Astrocyte of the spinal cord (primary cell): ENCODE data around the gene TCAP.

Source experiments
- DNase-seq: peaks from one replicate; pipeline ENCODE4 v3.0.0; 2011; ENCODE audit warnings: low read depth, low spot score
- H3K4me3 ChIP-seq: 2 replicates; pipeline ENCODE4 v1.5.1; 2011; ENCODE audit warnings: low read depth, mild to moderate bottlenecking, low read length, moderate library complexity
- in situ Hi-C: cut with HindIII; loops from 2 replicates; pipeline ENCODE4 v1.10.0; 2017; ENCODE audit warnings: low sequenced_read_pairs
- TF ChIP-seq, protein P1 (sequence below): IDR thresholded peaks from 2 replicates; pipeline ENCODE4 v1.5.1; 2012; ENCODE audit warnings: low read depth, mild to moderate bottlenecking, low read length, inconsistent platforms

TCAP gene

DNA sequence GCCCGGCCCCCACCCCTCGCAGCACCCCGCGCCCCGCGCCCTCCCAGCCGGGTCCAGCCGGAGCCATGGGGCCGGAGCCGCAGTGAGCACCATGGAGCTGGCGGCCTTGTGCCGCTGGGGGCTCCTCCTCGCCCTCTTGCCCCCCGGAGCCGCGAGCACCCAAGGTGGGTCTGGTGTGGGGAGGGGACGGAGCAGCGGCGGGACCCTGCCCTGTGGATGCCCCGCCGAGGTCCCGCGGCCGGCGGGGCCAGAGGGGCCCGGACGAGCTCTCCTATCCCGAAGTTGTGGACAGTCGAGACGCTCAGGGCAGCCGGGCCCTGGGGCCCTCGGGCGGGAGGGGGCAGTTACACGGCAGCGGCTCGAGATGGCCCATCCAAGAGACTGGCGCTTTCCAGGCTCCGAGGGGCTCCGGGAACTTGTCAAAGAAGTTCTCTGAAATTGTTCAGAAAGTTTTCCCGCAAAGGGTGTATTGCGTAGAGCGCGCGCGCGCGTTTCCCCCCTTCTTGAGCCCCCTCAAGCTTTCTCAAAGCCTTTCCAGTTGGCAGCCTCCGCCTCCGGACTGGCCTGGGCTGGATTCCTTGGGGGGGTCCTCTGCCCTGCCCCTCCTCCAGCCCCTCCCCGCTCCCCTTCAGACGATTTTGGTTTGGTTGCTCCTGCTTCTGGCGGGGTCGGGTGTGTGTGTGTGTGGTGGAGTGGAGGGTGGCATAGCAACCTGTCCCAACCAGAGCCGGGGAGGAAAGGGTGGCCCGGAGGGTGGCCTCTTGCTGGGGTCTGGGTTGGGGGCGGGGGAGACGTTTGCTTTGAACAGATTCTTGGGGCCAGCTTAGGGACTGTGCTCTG, 35.2 kb downstream of the TCAP start:
- DNase-seq: peak; percentile 37
- in situ Hi-C loops: no loop called here
- peak overlapping the region; percentile 70 for H3K4me3 ChIP-seq
- TF ChIP-seq, protein P1, sequence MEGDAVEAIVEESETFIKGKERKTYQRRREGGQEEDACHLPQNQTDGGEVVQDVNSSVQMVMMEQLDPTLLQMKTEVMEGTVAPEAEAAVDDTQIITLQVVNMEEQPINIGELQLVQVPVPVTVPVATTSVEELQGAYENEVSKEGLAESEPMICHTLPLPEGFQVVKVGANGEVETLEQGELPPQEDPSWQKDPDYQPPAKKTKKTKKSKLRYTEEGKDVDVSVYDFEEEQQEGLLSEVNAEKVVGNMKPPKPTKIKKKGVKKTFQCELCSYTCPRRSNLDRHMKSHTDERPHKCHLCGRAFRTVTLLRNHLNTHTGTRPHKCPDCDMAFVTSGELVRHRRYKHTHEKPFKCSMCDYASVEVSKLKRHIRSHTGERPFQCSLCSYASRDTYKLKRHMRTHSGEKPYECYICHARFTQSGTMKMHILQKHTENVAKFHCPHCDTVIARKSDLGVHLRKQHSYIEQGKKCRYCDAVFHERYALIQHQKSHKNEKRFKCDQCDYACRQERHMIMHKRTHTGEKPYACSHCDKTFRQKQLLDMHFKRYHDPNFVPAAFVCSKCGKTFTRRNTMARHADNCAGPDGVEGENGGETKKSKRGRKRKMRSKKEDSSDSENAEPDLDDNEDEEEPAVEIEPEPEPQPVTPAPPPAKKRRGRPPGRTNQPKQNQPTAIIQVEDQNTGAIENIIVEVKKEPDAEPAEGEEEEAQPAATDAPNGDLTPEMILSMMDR: no peak

DNA sequence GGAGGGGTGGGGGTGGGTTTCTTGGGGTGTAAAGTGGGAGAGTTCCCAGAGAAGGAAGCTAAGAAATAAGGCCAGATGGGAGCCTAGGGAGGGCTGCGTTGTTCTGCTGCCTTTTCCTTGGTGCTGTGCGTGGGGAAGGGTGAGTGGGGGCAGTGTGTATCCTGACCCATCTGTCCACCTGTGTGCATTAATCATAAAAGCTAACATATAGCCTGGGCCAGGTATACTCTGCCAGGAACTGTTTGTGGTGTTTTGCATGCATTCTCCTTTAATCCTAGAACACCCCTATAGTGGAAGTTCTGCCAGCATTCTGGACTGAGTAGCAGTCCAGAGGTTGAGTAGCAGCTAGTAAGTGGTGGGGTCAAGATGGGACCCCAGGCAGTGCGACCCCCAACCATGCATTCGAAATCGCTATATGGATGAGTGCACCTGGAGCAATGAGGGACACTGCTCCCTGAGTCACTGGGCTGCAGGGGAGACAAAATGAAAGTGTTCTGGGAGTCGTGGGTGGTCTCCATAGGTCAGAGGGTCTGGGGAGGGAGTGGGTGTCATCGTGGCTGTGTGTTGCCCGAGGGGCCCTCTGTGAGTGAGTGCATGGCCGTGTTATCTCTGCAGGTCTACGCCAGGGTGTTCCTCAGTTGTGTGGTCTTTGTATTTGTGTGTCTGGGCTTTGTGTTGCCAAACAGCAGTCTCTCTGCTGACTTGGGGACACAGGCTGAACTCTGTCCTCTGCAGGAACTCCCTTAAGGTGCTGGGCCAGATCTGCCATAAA, 36.0 kb downstream of the TCAP start:
- DNase-seq: no peak
- in situ Hi-C loops: no loop called here
- TF ChIP-seq, protein P1: no peak
- peak overlapping the region; percentile 70 for H3K4me3 ChIP-seq

DNA sequence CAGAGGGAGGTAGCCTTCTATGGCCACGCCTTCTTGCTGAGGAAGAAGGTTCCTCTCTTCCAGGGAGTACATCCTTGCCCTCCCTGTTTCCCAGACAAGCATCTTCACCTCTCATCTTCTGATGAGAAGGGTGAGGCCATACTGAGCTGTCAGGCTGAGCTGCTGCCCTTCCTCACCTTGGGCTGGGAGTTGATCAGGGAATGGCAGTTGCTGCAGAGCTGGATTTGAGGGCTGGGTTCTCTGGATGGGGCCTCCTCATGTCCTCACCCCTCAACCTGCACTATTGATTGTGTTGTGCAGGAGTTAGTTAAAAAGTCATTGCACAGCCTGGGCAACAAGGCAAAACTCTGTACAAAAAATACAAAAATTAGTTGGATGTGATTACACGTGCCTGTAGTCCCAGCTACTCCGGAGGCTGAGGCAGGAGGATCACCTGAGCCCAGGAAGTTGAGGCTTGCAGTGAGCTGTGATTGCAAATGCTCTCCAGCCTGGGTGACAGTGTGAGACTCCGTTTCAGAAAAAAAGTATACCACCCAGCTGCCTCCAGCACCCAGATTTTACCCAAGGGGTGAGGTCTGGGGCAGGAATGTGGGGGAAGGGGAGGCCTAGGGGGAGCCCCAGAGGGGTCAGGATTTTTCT, 36.8 kb downstream of the TCAP start:
- TF ChIP-seq, protein P1: no peak
- in situ Hi-C loops: no loop called here
- DNase-seq: no peak
- no peak overlapping the region for H3K4me3 ChIP-seq

DNA sequence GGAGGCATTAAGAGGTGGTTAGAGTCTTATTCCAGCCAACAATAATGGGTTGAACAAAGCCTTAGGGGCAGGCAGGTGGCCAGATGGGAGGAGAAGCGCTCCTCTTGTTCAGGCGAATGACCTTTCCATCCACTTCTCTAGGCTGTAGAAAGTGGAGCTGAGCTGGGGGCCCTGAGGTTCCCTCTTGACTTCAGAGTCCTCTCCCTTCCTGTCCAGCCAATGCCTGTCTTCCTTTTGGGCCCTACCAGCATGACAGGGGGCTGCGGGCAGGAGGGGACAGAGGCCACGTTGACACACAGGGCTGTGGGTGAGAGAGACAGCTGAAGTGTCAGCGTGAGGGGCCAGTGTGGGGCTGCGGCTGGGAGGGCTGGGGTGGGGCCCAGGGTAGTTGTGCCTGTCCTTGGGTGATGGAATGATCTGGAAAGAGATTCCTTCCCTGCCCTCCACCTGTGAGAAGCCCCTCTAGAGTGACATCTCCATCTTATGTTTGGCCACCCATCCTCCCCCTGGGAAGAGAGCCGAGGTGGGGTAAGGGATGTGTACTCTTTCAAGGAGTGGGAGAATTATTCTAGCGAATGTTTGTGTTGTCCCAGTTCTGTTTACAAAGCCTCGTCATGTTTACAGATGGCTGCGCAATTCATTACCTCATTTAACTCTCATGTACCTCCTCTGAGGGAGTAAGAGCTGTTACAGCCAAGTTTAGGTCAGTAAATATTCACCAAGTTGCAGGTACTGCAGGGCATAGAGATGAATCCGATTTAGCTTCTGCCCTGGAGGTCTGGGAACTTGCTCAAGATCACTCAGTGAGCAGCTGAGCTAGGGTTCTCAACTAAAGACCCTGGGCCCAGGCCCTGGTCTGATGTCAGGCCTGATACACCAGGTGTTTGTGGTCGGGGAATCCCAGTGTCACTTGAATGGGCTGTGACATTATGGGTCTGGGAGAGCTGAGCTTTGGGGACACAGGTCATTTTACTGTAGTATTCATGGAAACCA, 38.0 kb downstream of the TCAP start:
- DNase-seq: no peak
- in situ Hi-C loops: no loop called here
- H3K4me3 ChIP-seq: no peak overlapping the region
- TF ChIP-seq, protein P1: no peak

DNA sequence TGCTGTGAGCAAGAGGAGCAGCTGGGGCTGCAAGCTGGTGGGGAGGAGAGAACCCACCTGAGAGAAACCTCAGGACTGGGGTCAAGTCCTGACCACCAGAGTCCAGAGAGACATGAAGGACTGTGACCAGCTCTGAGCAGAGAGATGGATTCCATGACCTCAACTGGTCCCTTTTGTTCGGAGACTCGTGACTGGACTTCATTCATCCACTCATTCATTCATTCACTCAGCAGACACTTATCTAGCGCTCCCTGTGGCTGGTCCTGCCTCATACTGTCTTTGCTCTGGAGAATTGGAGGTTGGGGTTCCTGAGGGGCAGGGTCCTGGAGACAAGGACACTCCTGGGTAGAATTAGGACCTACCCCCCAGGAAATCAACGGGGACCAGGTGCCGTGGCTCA, 38.8 kb downstream of the TCAP start:
- in situ Hi-C loops: no loop called here
- DNase-seq: no peak
- no peak overlapping the region for H3K4me3 ChIP-seq
- TF ChIP-seq, protein P1: no peak
